Astrocyte (in vitro differentiated cells and primary cell): ENCODE results near the gene CCNL2. TPM values are rescaled to one million over a fixed set of nuclear protein-coding genes. Genes with fewer than 3 reads are reported as not detected.

Experiments used
- DNase-seq: peaks from one replicate; pipeline ENCODE4 v3.0.0-alpha.2; 2010; ENCODE audit warnings: low read depth
- FAIRE-seq: peaks from 2 replicates; lab custom pipeline; 2011; peaks lifted over from hg19 to GRCh38; lab: Jason Lieb, UNC
- H2AFZ ChIP-seq: 2 replicates; pipeline ENCODE4 v1.6.0; 2012; ENCODE audit warnings: low read depth, low read length, inconsistent platforms
- H3K27ac ChIP-seq: 2 replicates; pipeline ENCODE4 v1.5.1; 2011; ENCODE audit warnings: low read depth, low read length, inconsistent platforms
- H3K27me3 ChIP-seq: 2 replicates; pipeline ENCODE4 v1.6.0; 2011; ENCODE audit warnings: low read length, inconsistent platforms; ENCODE audit not compliant: insufficient read depth
- H3K36me3 ChIP-seq: 2 replicates; pipeline ENCODE4 v1.5.1; 2011; ENCODE audit warnings: low read length, inconsistent platforms; ENCODE audit not compliant: insufficient read depth
- H3K4me1 ChIP-seq: 2 replicates; pipeline ENCODE4 v1.5.1; 2011; ENCODE audit warnings: low read length, inconsistent platforms; ENCODE audit not compliant: insufficient read depth
- H3K4me2 ChIP-seq: 2 replicates; pipeline ENCODE4 v1.6.0; 2012; ENCODE audit warnings: low read length, inconsistent platforms
- H3K4me3 ChIP-seq: 2 replicates; pipeline ENCODE4 v1.5.1; 2011; ENCODE audit warnings: low read depth, mild to moderate bottlenecking, low read length, inconsistent platforms; ENCODE audit not compliant: insufficient read depth
- H3K79me2 ChIP-seq: 2 replicates; pipeline ENCODE4 v1.6.0; 2012; ENCODE audit warnings: mild to moderate bottlenecking, low read length, inconsistent platforms; ENCODE audit not compliant: insufficient read depth
- H3K9ac ChIP-seq: 2 replicates; pipeline ENCODE4 v1.6.0; 2012; ENCODE audit warnings: mild to moderate bottlenecking, low read length, inconsistent platforms
- H3K9me3 ChIP-seq: 2 replicates; pipeline ENCODE4 v1.5.1; 2012; ENCODE audit warnings: low read depth, mild to moderate bottlenecking, low read length, inconsistent platforms; ENCODE audit not compliant: insufficient read depth
- H4K20me1 ChIP-seq: 2 replicates; pipeline ENCODE4 v1.6.0; 2012; ENCODE audit warnings: low read length, inconsistent platforms; ENCODE audit not compliant: insufficient read depth
- H3K27ac Mint-ChIP-seq: one replicate; pipeline ENCODE4 v1.8.0; 2021; ENCODE audit warnings: mild to moderate bottlenecking, mixed read lengths; ENCODE audit not compliant: unreplicated experiment
- H3K27me3 Mint-ChIP-seq: one replicate; pipeline ENCODE4 v1.8.0; 2021; ENCODE audit warnings: low read depth, mixed read lengths; ENCODE audit not compliant: unreplicated experiment
- H3K36me3 Mint-ChIP-seq: one replicate; pipeline ENCODE4 v1.8.0; 2021; ENCODE audit warnings: low read depth, mixed read lengths; ENCODE audit not compliant: unreplicated experiment
- H3K4me1 Mint-ChIP-seq: one replicate; pipeline ENCODE4 v1.8.0; 2021; ENCODE audit warnings: low read depth, mixed read lengths; ENCODE audit not compliant: unreplicated experiment
- H3K4me3 Mint-ChIP-seq: one replicate; pipeline ENCODE4 v1.8.0; 2021; ENCODE audit warnings: mild to moderate bottlenecking, moderate library complexity, mixed read lengths; ENCODE audit not compliant: unreplicated experiment
- H3K9me3 Mint-ChIP-seq: one replicate; pipeline ENCODE4 v1.8.0; 2021; ENCODE audit warnings: mild to moderate bottlenecking, mixed read lengths; ENCODE audit not compliant: unreplicated experiment
- EZH2 ChIP-seq: IDR thresholded peaks from 2 replicates; pipeline ENCODE4 v1.6.1; 2012; ENCODE audit warnings: mild to moderate bottlenecking, low read length, inconsistent platforms; ENCODE audit not compliant: insufficient read depth
- total RNA-seq: library from RNA; stranded (reverse); gene quantifications from 2 replicates; pipeline ENCODE4 v1.2.1, GENCODE V29; 2021
- TF ChIP-seq, protein P1 (sequence below): IDR thresholded peaks from 2 replicates; pipeline ENCODE4 v1.5.1; 2011; ENCODE audit warnings: low read depth, mild to moderate bottlenecking, inconsistent platforms, low read length, moderate library complexity; ENCODE audit not compliant: insufficient read depth

Gene CCNL2
- total RNA-seq, 1 donor from 2014 or later, result 194 TPM

DNA sequence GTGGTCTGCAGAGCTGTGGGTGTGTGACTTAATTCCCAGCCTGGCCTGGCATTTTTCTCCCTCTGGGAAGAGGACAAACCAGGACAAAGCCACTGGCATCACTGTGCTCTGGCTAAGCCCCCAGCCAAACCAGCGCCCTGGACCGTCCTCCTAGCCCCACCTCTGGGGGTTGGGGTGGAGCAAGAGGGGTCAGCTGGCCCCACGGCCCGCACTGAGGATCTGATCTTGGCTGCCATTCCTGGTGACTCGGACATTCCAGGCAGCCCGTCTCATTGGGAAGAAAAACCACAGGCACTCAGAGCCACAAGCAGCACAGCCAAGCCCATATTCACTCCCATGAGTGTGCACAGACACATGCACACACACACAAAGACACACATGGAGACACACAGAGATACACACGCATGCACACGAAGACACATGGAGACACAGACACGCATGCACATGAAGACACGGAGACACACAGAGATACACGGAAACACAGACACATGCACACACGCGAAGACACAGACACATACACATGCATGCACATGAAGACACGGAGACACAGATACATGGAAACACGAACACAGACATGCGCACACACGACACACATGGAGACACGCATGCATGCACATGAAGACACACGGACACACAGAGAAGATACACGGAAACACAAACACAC, 38.5 kb downstream of the CCNL2 start:
- Histone ChIP-seq H3K27me3 (no peaks in the 10 kb centered on the region), H3K36me3 (no peaks in the 10 kb centered on the region), H3K4me1 (peaks cover 49% of the 10 kb centered on the region), H3K27ac (peak overlapping the region; percentile 96), H4K20me1 (peaks cover 13% of the 10 kb centered on the region), H3K4me3 (peak overlapping the region; percentile 8), H3K4me2 (peak overlapping the region; percentile 97), H2AFZ (no peak overlapping the region), H3K9ac (peak overlapping the region; percentile 95), H3K79me2 (peaks cover 24% of the 10 kb centered on the region), H3K9me3 (no peaks in the 10 kb centered on the region)
- TF ChIP-seq, protein P1, sequence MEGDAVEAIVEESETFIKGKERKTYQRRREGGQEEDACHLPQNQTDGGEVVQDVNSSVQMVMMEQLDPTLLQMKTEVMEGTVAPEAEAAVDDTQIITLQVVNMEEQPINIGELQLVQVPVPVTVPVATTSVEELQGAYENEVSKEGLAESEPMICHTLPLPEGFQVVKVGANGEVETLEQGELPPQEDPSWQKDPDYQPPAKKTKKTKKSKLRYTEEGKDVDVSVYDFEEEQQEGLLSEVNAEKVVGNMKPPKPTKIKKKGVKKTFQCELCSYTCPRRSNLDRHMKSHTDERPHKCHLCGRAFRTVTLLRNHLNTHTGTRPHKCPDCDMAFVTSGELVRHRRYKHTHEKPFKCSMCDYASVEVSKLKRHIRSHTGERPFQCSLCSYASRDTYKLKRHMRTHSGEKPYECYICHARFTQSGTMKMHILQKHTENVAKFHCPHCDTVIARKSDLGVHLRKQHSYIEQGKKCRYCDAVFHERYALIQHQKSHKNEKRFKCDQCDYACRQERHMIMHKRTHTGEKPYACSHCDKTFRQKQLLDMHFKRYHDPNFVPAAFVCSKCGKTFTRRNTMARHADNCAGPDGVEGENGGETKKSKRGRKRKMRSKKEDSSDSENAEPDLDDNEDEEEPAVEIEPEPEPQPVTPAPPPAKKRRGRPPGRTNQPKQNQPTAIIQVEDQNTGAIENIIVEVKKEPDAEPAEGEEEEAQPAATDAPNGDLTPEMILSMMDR, result no peak
- no peak for TF ChIP-seq EZH2
- Mint-ChIP-seq H3K4me3 (peak overlapping the region; percentile 17), H3K27me3 (no peaks in the 10 kb centered on the region), H3K27ac (peak overlapping the region; percentile 81), H3K36me3 (peaks cover 4% of the 10 kb centered on the region), H3K9me3 (no peaks in the 10 kb centered on the region), H3K4me1 (peaks cover 24% of the 10 kb centered on the region)
- FAIRE-seq (peak; percentile 41), DNase-seq (peak; percentile 95)

DNA sequence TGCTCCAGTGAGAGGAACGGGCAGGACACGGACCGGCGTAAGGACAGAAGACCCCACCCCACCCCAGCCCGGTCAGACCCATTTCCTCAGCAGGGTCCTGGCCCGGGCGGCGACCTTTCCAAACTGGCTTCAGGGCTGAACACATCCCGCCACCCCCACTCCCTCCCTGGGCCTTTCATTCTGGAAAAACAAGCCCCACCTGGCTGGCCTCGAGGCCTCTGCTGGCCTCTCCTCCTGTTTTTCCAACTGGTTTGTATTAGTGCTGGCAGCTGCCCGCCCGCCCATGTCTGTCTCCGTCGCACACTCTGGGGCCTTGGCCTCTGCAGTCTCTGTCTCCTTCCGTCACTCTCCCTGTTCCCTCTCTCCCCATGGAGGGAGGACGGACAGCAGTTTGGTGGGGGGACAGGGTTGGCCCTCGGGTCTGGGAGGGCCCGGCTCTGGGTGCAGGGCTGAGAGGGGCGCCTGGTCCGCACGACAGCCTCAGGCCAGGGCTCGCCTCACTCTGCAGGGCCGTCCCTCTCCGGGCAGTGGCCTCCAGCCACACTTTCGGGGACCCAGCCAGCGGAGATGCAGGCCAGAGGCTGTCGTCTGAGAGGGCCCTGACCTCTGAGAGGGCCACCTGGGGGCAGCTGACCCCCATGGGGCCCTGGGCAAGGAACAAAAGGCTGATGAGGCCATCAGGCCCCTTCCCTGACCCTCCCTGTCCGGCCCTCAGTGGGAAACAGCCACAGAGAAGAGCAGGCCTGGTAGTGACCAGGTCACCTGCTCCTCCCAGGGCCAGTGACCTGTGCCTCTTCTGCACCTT, 39.3 kb downstream of the CCNL2 start:
- Histone ChIP-seq H3K27ac (peak overlapping the region; percentile 96), H3K36me3 (no peaks in the 10 kb centered on the region), H3K4me1 (peaks cover 49% of the 10 kb centered on the region), H3K27me3 (no peaks in the 10 kb centered on the region), H2AFZ (no peak overlapping the region), H3K9ac (peak overlapping the region; percentile 95), H4K20me1 (peaks cover 13% of the 10 kb centered on the region), H3K79me2 (peaks cover 28% of the 10 kb centered on the region), H3K4me2 (peak overlapping the region; percentile 97), H3K4me3 (peak overlapping the region; percentile 83), H3K9me3 (no peaks in the 10 kb centered on the region)
- no peaks in the 10 kb centered on the region for H3K27me3 Mint-ChIP-seq
- FAIRE-seq (no peak), DNase-seq (peak; percentile 78)
- H3K4me1 Mint-ChIP-seq, result peaks cover 24% of the 10 kb centered on the region
- peak overlapping the region; percentile 77 for H3K4me3 Mint-ChIP-seq
- TF ChIP-seq EZH2, result no peak
- TF ChIP-seq, protein P1, result no peak
- H3K27ac Mint-ChIP-seq, result peak overlapping the region; percentile 97
- peaks cover 4% of the 10 kb centered on the region for H3K36me3 Mint-ChIP-seq
- no peaks in the 10 kb centered on the region for H3K9me3 Mint-ChIP-seq
